ENCODE data around the gene RETREG2.

Gene RETREG2

DNA sequence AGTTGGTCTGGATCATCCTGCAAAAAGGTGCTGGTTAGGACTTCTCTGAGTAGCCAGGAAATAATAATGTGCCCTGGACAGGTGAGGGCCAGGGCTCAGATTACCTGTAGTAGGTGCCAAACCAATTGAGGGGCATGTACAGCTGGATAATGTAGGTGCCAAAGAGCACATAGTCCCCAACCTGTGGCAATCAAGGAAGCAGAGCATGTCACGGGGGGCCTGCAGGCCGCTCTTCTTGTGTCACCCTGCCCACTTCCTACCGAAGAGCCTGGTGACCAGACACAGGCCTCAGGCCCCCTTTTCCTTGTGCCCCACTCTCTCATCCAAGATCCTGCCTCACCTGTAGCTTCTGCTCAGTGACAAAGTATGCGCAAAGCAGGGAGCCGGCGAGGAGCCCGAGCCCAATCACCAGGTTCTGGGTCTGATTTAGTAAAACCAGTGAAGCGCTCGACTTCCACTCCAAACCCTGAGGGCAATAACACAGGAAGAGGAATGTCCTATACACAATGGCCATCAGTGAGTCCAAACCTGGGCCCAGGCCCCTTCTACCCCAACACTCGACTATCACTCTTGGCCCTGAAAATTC, 35.5 kb downstream of the RETREG2 start:
- H3K36me3 ChIP-seq (replicated peaks), result peaks cover 6% of the 10 kb centered on the region
- DNase-seq, result no peak
- TF ChIP-seq, protein P1, sequence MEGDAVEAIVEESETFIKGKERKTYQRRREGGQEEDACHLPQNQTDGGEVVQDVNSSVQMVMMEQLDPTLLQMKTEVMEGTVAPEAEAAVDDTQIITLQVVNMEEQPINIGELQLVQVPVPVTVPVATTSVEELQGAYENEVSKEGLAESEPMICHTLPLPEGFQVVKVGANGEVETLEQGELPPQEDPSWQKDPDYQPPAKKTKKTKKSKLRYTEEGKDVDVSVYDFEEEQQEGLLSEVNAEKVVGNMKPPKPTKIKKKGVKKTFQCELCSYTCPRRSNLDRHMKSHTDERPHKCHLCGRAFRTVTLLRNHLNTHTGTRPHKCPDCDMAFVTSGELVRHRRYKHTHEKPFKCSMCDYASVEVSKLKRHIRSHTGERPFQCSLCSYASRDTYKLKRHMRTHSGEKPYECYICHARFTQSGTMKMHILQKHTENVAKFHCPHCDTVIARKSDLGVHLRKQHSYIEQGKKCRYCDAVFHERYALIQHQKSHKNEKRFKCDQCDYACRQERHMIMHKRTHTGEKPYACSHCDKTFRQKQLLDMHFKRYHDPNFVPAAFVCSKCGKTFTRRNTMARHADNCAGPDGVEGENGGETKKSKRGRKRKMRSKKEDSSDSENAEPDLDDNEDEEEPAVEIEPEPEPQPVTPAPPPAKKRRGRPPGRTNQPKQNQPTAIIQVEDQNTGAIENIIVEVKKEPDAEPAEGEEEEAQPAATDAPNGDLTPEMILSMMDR (IDR thresholded peaks at IDR 0.05; ENCODE audit: low read depth, low read length, missing control alignments), result no peak
- no peak overlapping the region for H3K4me3 ChIP-seq (ENCODE audit: low read depth, low read length)
- no peaks in the 10 kb centered on the region for H3K27me3 ChIP-seq (replicated peaks)
- no peak overlapping the region for H3K27ac ChIP-seq
- in situ Hi-C loops (cut with HindIII; ENCODE audit: low pct_ligation_motif_present, low sequenced_read_pairs), result no loop called here

DNA sequence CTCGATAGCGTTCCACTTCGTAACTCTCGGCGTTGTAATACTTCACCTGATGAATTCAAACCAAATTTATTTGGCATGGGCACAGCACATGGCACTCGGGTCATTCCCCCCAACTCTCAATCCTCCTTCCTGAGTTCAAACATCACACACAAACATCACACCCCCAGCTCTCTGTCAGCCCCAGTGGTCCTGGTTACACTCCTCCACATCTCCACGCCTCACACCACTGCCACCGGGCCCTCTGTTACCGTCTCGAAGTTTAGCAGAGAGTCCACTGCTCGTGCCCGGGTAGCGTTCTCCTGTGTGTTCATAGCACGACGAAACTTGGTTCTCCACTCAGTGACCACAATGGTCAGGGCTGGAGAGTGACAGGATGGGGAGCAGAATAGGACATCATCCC, 36.1 kb downstream of the RETREG2 start:
- in situ Hi-C loops (cut with HindIII; ENCODE audit: low pct_ligation_motif_present, low sequenced_read_pairs), result no loop called here
- DNase-seq, result no peak
- H3K4me3 ChIP-seq (ENCODE audit: low read depth, low read length), result no peak overlapping the region
- TF ChIP-seq, protein P1 (IDR thresholded peaks at IDR 0.05; ENCODE audit: low read depth, low read length, missing control alignments), result no peak
- H3K27ac ChIP-seq, result no peak overlapping the region
- H3K27me3 ChIP-seq (replicated peaks), result no peaks in the 10 kb centered on the region
- peaks cover 2% of the 10 kb centered on the region for H3K36me3 ChIP-seq (replicated peaks)

DNA sequence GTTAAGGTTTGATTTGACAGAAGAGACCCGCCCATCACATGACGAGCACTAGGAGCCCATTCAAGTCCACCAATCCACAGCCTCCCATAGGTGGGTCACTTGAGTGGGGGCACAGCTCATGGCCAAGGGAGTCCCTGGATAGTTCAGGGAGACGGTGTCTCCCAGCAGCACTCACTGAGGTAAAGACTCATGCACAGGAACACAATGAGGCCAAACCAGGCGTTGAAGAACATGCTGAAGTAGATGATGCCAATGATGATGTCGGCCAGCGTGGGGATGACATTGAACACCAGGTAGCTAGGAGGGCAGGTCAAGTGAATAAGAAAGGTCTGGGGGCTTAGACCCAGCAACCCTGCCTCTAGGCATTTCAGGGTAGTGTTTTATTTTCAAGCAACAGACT, 36.7 kb downstream of the RETREG2 start:
- in situ Hi-C loops (cut with HindIII; ENCODE audit: low pct_ligation_motif_present, low sequenced_read_pairs), result no loop called here
- no peak overlapping the region for H3K27ac ChIP-seq
- no peaks in the 10 kb centered on the region for H3K27me3 ChIP-seq (replicated peaks)
- H3K4me3 ChIP-seq (ENCODE audit: low read depth, low read length), result no peak overlapping the region
- no peak for DNase-seq
- TF ChIP-seq, protein P1 (IDR thresholded peaks at IDR 0.05; ENCODE audit: low read depth, low read length, missing control alignments), result no peak
- H3K36me3 ChIP-seq (replicated peaks), result peaks cover 2% of the 10 kb centered on the region

DNA sequence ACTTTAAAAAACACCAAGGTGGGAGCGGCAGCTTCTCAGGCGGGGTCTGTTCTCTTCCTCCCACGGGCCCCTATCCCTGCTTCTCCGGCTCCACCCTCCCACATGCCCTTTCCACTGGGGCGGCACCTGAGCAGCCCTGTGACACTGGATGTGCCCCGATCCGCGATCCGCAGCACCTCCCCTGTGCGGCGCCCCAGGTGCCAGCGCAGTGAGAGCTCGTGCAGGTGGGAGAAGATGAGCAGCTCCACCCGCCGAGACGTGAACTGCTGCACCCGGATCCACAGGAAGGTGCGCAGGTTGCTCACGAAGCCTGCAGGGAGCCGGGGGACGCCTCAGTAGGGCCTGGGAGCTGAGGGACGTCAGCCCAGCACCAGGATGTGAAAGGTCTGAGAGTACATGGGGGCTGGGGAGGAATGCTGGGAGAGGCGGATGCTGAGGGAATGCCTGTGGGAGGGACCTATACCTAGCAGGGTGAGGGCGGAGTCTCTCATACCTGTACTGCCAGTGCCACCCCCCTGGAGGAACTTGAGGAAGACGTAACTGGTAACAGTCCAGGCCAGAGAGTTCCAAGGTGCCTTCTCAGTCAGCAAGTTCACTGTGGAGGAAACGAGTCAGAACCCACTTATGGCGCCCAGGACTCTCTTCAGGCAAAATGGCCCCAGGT, 37.9 kb downstream of the RETREG2 start:
- TF ChIP-seq, protein P1 (IDR thresholded peaks at IDR 0.05; ENCODE audit: low read depth, low read length, missing control alignments), result no peak
- Histone ChIP-seq H3K27me3 (replicated peaks) (no peaks in the 10 kb centered on the region), H3K36me3 (replicated peaks) (peaks cover 10% of the 10 kb centered on the region), H3K4me3 (ENCODE audit: low read depth, low read length) (no peak overlapping the region), H3K27ac (no peak overlapping the region)
- DNase-seq, result no peak
- in situ Hi-C loops (cut with HindIII; ENCODE audit: low pct_ligation_motif_present, low sequenced_read_pairs), result no loop called here

DNA sequence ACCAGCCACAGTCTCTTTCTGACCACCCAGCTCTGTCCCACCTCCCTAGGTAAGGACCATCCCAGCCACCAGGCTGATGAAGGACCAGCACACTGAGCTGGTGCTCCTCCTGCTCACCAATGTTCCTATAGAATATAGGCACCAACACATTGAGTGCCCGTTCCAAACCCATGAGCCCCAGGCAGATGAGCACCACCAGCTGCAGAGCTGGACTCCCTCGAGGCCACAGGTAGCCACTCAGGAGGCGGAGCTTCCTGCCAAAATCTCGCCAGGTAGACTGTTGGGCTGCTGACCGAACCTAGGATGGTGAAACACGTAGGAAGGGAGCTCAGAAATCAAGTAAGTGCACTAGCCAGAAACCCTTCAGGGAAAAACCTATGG, 38.5 kb downstream of the RETREG2 start:
- DNase-seq, result no peak
- in situ Hi-C loops (cut with HindIII; ENCODE audit: low pct_ligation_motif_present, low sequenced_read_pairs), result no loop called here
- Histone ChIP-seq H3K27me3 (replicated peaks) (no peaks in the 10 kb centered on the region), H3K27ac (no peak overlapping the region), H3K36me3 (replicated peaks) (peaks cover 15% of the 10 kb centered on the region), H3K4me3 (ENCODE audit: low read depth, low read length) (no peak overlapping the region)
- TF ChIP-seq, protein P1 (IDR thresholded peaks at IDR 0.05; ENCODE audit: low read depth, low read length, missing control alignments), result no peak
